C4-2B (cell line): ENCODE data around the gene ZNF593.

Experiments
- ZFX ChIP-seq: fragments of 450-650 bp; IDR thresholded peaks from 2 replicates; pipeline ENCODE4 v1.6.1; 2017
- TF ChIP-seq, protein P1 (sequence below): fragments of 450-650 bp; conservative IDR thresholded peaks from 2 replicates; pipeline ENCODE4 v1.5.1; 2017; ENCODE audit warnings: mild to moderate bottlenecking

GRCh38 chr1:26159743-26160039, 10.0 kb upstream of the ZNF593 start:
- TF ChIP-seq, protein P1, sequence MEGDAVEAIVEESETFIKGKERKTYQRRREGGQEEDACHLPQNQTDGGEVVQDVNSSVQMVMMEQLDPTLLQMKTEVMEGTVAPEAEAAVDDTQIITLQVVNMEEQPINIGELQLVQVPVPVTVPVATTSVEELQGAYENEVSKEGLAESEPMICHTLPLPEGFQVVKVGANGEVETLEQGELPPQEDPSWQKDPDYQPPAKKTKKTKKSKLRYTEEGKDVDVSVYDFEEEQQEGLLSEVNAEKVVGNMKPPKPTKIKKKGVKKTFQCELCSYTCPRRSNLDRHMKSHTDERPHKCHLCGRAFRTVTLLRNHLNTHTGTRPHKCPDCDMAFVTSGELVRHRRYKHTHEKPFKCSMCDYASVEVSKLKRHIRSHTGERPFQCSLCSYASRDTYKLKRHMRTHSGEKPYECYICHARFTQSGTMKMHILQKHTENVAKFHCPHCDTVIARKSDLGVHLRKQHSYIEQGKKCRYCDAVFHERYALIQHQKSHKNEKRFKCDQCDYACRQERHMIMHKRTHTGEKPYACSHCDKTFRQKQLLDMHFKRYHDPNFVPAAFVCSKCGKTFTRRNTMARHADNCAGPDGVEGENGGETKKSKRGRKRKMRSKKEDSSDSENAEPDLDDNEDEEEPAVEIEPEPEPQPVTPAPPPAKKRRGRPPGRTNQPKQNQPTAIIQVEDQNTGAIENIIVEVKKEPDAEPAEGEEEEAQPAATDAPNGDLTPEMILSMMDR: no peak
- no peak for TF ChIP-seq ZFX
